Measurements from ENCODE around the gene NAB1. TPM values are rescaled to one million over a fixed set of nuclear protein-coding genes. Genes with fewer than 3 reads are reported as not detected.

The NAB1 gene
- total RNA-seq, 4 donors from 2014 or later, result 50.7 to 83.5 (median 58.5) TPM

DNA sequence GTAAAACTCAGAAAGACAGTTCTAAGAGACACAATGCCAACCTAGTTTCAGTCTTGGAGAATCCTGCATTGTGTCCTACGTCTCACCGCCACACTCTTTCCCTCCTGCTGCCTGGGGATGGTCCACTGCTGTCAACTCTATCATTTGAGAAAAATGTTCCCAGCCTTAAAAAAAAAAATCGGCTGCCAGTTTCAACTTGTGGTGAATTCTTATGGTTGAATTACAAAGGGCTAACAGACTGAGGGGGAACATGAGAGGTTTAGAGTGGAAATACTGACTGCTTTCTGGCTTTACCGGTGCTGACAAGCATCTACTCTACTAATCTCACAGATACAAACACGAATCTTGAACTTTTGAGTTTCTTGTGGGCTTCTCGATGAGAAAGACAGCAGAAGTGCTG is 74.0 kb downstream of the NAB1 start:
- ATAC-seq (ENCODE audit: low FRiP score) (no peak), DNase-seq (ENCODE audit: low spot score) (no peak)
- TF ChIP-seq, protein P1, sequence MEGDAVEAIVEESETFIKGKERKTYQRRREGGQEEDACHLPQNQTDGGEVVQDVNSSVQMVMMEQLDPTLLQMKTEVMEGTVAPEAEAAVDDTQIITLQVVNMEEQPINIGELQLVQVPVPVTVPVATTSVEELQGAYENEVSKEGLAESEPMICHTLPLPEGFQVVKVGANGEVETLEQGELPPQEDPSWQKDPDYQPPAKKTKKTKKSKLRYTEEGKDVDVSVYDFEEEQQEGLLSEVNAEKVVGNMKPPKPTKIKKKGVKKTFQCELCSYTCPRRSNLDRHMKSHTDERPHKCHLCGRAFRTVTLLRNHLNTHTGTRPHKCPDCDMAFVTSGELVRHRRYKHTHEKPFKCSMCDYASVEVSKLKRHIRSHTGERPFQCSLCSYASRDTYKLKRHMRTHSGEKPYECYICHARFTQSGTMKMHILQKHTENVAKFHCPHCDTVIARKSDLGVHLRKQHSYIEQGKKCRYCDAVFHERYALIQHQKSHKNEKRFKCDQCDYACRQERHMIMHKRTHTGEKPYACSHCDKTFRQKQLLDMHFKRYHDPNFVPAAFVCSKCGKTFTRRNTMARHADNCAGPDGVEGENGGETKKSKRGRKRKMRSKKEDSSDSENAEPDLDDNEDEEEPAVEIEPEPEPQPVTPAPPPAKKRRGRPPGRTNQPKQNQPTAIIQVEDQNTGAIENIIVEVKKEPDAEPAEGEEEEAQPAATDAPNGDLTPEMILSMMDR (IDR thresholded peaks at IDR 0.05), result no peak

DNA sequence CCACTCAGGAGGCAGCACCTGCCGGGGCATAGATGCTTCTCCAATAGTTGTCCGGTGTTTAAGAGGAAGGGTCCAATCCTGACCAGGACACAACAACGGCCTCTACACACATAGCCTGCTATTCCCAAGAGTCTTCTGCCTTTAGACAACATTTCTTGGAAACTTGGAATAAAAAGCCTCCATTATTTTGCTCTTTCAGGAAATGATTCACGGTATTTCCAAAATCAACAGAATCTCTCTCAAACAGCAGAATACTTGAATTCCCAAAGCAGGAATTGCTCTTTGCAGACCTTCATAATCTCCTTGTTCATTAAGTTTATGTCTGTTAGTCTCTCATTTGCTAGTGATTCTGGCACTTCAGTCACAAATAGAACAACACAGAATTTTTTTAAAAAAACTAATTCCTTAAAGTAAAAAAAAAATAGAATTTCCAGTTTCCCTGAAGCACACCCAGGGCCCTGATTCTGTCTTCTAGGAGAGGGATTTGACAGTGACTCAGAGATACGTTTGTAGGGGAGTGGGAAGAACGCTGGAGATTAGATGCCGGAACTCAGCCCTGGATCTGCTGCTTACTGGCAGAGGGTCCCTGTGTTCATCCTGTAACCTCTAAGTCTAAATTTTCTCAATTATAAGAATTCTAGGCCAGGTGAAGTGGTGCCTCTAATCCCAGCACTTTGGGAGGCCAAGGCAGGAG is 74.7 kb downstream of the NAB1 start:
- ATAC-seq (ENCODE audit: low FRiP score), result no peak
- TF ChIP-seq, protein P1 (IDR thresholded peaks at IDR 0.05), result no peak
- DNase-seq (ENCODE audit: low spot score), result no peak

DNA sequence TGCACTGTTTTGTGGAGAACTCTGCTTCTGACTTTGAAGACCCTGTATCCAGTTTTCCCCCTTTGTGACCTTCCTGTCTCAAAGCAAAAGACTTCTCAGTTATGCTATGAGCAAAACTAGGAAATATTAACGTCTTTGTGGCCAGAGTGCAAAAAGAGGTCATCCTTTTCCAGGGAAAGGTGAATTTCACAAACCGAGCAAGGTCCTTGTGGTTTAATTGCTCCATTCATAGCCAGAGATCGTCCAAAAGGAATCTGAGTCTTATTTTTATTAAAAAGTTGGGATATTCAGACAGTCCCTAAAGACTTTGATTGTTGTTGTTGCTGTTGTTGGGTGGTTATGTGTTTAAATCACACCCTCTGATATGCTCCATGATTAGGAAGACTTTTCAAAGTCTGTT is 77.4 kb downstream of the NAB1 start:
- ATAC-seq (ENCODE audit: low FRiP score), result no peak
- TF ChIP-seq, protein P1 (IDR thresholded peaks at IDR 0.05), result no peak
- DNase-seq (ENCODE audit: low spot score), result no peak

DNA sequence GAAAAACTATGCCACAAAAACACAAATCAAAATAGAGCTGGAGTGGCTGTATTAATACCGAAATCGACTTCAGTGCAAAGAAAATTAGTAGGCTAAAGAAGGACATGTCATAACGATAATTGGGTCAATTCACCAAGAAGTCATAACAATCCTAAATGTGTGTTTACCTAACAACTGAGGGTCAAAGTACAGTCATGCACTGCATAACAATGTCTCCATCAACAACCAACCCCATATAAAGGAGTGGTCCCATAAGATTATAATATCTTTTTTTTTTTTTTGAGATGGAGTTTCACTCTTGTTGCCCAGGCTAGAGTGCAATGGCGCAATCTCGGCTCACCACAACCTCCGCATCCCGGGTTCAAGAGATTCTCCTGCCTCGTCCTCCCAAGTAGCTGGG is 87.5 kb downstream of the NAB1 start:
- TF ChIP-seq, protein P1 (IDR thresholded peaks at IDR 0.05), result no peak
- ATAC-seq (ENCODE audit: low FRiP score), result no peak
- DNase-seq (ENCODE audit: low spot score), result no peak

DNA sequence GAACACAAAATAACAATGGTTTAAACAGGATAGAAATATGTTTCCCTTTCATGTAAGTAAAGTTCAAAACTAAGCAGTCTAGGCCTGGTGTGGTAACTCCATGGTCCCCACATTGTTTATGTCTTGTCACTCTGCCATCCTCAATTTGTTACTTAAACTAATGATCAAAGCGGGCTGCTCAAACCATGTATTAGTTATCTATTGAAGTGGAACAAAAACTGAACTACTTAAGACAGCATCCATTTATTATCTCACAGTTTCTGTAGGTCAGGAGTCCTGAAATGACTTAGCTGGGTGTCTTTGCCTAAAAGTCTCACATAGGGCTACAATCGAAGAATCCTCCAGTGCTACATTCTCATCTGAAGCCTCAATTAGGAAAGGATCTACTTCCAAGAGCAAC is 91.6 kb downstream of the NAB1 start:
- ATAC-seq (ENCODE audit: low FRiP score), result no peak
- DNase-seq (ENCODE audit: low spot score), result no peak
- TF ChIP-seq, protein P1 (IDR thresholded peaks at IDR 0.05), result no peak

Other genes with a start within 250 kb of the NAB1 start
- 100 to 1,000 TPM in 1 of 4 donors, 10 to 100 TPM in 3; 43.1 to 123 (median 60.5) TPM for gene MFSD6, start 240.7 kb upstream of the NAB1 start, total RNA-seq
- 10 to 100 TPM in 1 of 4 donors, 1 to 10 TPM in 3; 2.6 to 10.5 (median 5.3) TPM for gene NEMP2, start 114.4 kb upstream of the NAB1 start, total RNA-seq
- 100 to 1,000 TPM; 111 to 235 (median 146) TPM for gene GLS, start 231.7 kb downstream of the NAB1 start, total RNA-seq

Measured in omental fat pad (tissue), 4 donors.